ENCODE results near the gene NIPAL3.
"Not testable (repeated sequence)": the region's sequence is repeated elsewhere in the genome, so short reads cannot be mapped to it uniquely, and the experiment has no call there.

NIPAL3 gene

DNA sequence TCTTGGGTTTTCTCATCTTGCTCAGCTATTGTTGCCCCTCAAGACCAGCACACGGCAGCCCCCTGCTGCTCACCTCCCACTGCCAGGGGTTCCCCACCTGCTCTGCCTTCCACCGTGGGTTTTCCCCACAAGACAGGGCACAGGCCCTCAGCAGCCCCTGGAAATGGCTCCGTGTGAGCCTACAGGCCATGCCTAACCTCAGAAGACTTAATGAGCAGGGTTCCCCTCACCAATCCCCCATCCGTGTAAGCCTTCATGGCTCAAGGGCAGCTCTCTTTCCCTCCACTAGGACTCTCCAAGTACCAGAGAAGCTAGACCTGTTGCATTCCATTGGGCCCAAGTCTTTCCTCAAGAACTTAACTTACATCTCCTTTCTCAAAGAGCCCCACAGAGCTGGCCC, 68.6 kb downstream of the NIPAL3 start:
- Histone ChIP-seq H2BK5ac (ENCODE audit: low read depth, low read length, poor library complexity) (no peak overlapping the region), H2AFZ (ENCODE audit: insufficient read depth, low read length, poor library complexity) (no peak overlapping the region), H3K4ac (ENCODE audit: low read depth, low read length) (no peak overlapping the region), H3K27ac (ENCODE audit: low read depth, low read length) (no peak overlapping the region), H3K18ac (ENCODE audit: low read length) (no peak overlapping the region), H3K14ac (ENCODE audit: low read length) (no peak overlapping the region), H3K27me3 (ENCODE audit: insufficient read depth, low read length) (no peaks in the 10 kb centered on the region), H3K23ac (ENCODE audit: low read length) (no peak overlapping the region), H4K91ac (ENCODE audit: low read depth, low read length) (no peak overlapping the region), H2BK120ac (ENCODE audit: insufficient read depth, low read length, poor library complexity) (no peak overlapping the region), H4K12ac (ENCODE audit: low read depth, low read length) (no peak overlapping the region), H2BK12ac (ENCODE audit: low read length) (no peak overlapping the region), H3K9me3 (ENCODE audit: insufficient read depth, low read depth, low read length) (no peaks in the 10 kb centered on the region), H3K4me1 (ENCODE audit: control insufficient read depth in 1 of 2, insufficient read depth in 2 of 2, low read length in 2 of 2) (no peaks in the 10 kb centered on the region), H4K8ac (ENCODE audit: low read depth, low read length) (no peak overlapping the region), H3K4me3 (ENCODE audit: low read depth, low read length) (no peak overlapping the region), H3K79me1 (ENCODE audit: low read length) (no peaks in the 10 kb centered on the region), H3K9ac (ENCODE audit: low read length) (no peak overlapping the region), H3K4me2 (ENCODE audit: low read length) (no peak overlapping the region), H2AK5ac (ENCODE audit: low read length) (no peak overlapping the region), H3K79me2 (ENCODE audit: control insufficient read depth, insufficient read depth, low read length, poor library complexity) (no peaks in the 10 kb centered on the region), H3K36me3 (ENCODE audit: control insufficient read depth in 1 of 2, insufficient read depth in 2 of 2, low read length in 2 of 2) (no peaks in the 10 kb centered on the region)
- no CpG with 5 or more reads among the region's 4 CpGs for WGBS (ENCODE audit: extremely low coverage, insufficient coverage, insufficient read length)
- DNase-seq, result no peak

GRCh38 chr1:24486331-24487065, 70.9 kb downstream of the NIPAL3 start:
- Histone ChIP-seq H2BK120ac (ENCODE audit: insufficient read depth, low read length, poor library complexity) (no peak overlapping the region), H3K4me2 (ENCODE audit: low read length) (no peak overlapping the region)
- WGBS (ENCODE audit: extremely low coverage, insufficient coverage, insufficient read length), result no CpG with 5 or more reads among the region's 7 CpGs

DNA sequence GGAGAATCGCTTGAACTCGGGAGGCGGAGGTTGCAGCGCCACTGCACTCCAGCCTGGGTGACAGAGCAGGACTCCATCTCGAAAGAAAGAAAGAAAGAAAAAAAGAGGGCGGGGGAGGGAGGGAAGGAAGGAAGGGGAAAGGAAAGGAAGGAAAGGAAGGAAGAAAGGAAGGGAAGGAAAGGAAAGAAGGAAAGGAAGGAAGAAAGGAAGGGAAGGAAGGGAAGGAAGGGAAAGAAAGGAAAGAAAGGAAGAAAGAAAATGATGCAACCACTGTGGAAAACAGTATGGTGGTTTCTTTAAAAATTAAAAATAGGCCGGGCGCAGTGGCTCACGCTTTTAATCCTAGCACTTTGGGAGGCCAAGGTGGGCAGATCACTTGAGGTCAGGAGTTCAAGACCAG, 71.9 kb downstream of the NIPAL3 start:
- Histone ChIP-seq H2AK5ac (ENCODE audit: low read length) (no peak overlapping the region), H2AFZ (ENCODE audit: insufficient read depth, low read length, poor library complexity) (no peak overlapping the region), H3K14ac (ENCODE audit: low read length) (no peak overlapping the region), H3K18ac (ENCODE audit: low read length) (no peak overlapping the region), H2BK12ac (ENCODE audit: low read length) (no peak overlapping the region), H3K36me3 (ENCODE audit: control insufficient read depth in 1 of 2, insufficient read depth in 2 of 2, low read length in 2 of 2) (no peaks in the 10 kb centered on the region), H3K4ac (ENCODE audit: low read depth, low read length) (no peak overlapping the region), H3K27me3 (ENCODE audit: insufficient read depth, low read length) (no peaks in the 10 kb centered on the region), H3K9me3 (ENCODE audit: insufficient read depth, low read depth, low read length) (peaks cover 12% of the 10 kb centered on the region), H4K8ac (ENCODE audit: low read depth, low read length) (no peak overlapping the region), H3K23ac (ENCODE audit: low read length) (no peak overlapping the region), H3K27ac (ENCODE audit: low read depth, low read length) (no peak overlapping the region), H3K4me3 (ENCODE audit: low read depth, low read length) (no peak overlapping the region), H3K4me2 (ENCODE audit: low read length) (no peak overlapping the region), H4K12ac (ENCODE audit: low read depth, low read length) (no peak overlapping the region), H2BK120ac (ENCODE audit: insufficient read depth, low read length, poor library complexity) (no peak overlapping the region), H3K9ac (ENCODE audit: low read length) (no peak overlapping the region), H3K79me1 (ENCODE audit: low read length) (no peaks in the 10 kb centered on the region), H3K4me1 (ENCODE audit: control insufficient read depth in 1 of 2, insufficient read depth in 2 of 2, low read length in 2 of 2) (no peaks in the 10 kb centered on the region), H3K79me2 (ENCODE audit: control insufficient read depth, insufficient read depth, low read length, poor library complexity) (no peaks in the 10 kb centered on the region), H2BK5ac (ENCODE audit: low read depth, low read length, poor library complexity) (no peak overlapping the region), H4K91ac (ENCODE audit: low read depth, low read length) (no peak overlapping the region)
- DNase-seq, result no peak
- WGBS (ENCODE audit: extremely low coverage, insufficient coverage, insufficient read length), result no CpG with 5 or more reads among the region's 9 CpGs

More at GRCh38 chr1:24486331-24487065, 70.9 kb downstream of the NIPAL3 start:
- no peak overlapping the region for H2BK12ac ChIP-seq (ENCODE audit: low read length)
- H3K79me2 ChIP-seq (ENCODE audit: control insufficient read depth, insufficient read depth, low read length, poor library complexity), result no peaks in the 10 kb centered on the region
- H3K4me1 ChIP-seq (ENCODE audit: control insufficient read depth in 1 of 2, insufficient read depth in 2 of 2, low read length in 2 of 2), result no peaks in the 10 kb centered on the region
- H4K8ac ChIP-seq (ENCODE audit: low read depth, low read length), result no peak overlapping the region
- H3K9ac ChIP-seq (ENCODE audit: low read length), result no peak overlapping the region
- no peaks in the 10 kb centered on the region for H3K79me1 ChIP-seq (ENCODE audit: low read length)
- no peak overlapping the region for H3K18ac ChIP-seq (ENCODE audit: low read length)
- H4K12ac ChIP-seq (ENCODE audit: low read depth, low read length), result no peak overlapping the region
- H3K23ac ChIP-seq (ENCODE audit: low read length), result no peak overlapping the region
- H2BK5ac ChIP-seq (ENCODE audit: low read depth, low read length, poor library complexity), result no peak overlapping the region
- H3K27ac ChIP-seq (ENCODE audit: low read depth, low read length), result no peak overlapping the region
- H3K4ac ChIP-seq (ENCODE audit: low read depth, low read length), result no peak overlapping the region
- H3K4me3 ChIP-seq (ENCODE audit: low read depth, low read length), result no peak overlapping the region
- DNase-seq, result no peak
- H2AFZ ChIP-seq (ENCODE audit: insufficient read depth, low read length, poor library complexity), result no peak overlapping the region
- no peak overlapping the region for H2AK5ac ChIP-seq (ENCODE audit: low read length)
- no peak overlapping the region for H4K91ac ChIP-seq (ENCODE audit: low read depth, low read length)
- no peaks in the 10 kb centered on the region for H3K36me3 ChIP-seq (ENCODE audit: control insufficient read depth in 1 of 2, insufficient read depth in 2 of 2, low read length in 2 of 2)
- H3K14ac ChIP-seq (ENCODE audit: low read length), result no peak overlapping the region
- peaks cover 12% of the 10 kb centered on the region for H3K9me3 ChIP-seq (ENCODE audit: insufficient read depth, low read depth, low read length)
- H3K27me3 ChIP-seq (ENCODE audit: insufficient read depth, low read length), result no peaks in the 10 kb centered on the region

GRCh38 chr1:24488159-24488558, 72.6 kb downstream of the NIPAL3 start:
- not testable (repeated sequence) for H3K79me1 ChIP-seq (ENCODE audit: low read length); H3K9ac ChIP-seq (ENCODE audit: low read length); H2BK5ac ChIP-seq (ENCODE audit: low read depth, low read length, poor library complexity); H3K4me3 ChIP-seq (ENCODE audit: low read depth, low read length); H4K12ac ChIP-seq (ENCODE audit: low read depth, low read length); DNase-seq; H3K23ac ChIP-seq (ENCODE audit: low read length); H3K4me1 ChIP-seq (ENCODE audit: control insufficient read depth in 1 of 2, insufficient read depth in 2 of 2, low read length in 2 of 2); H3K27me3 ChIP-seq (ENCODE audit: insufficient read depth, low read length); H3K4ac ChIP-seq (ENCODE audit: low read depth, low read length); H2AK5ac ChIP-seq (ENCODE audit: low read length); H3K18ac ChIP-seq (ENCODE audit: low read length); H3K4me2 ChIP-seq (ENCODE audit: low read length); H2BK12ac ChIP-seq (ENCODE audit: low read length); H3K14ac ChIP-seq (ENCODE audit: low read length); H2BK120ac ChIP-seq (ENCODE audit: insufficient read depth, low read length, poor library complexity); H3K79me2 ChIP-seq (ENCODE audit: control insufficient read depth, insufficient read depth, low read length, poor library complexity); H3K27ac ChIP-seq (ENCODE audit: low read depth, low read length); H4K8ac ChIP-seq (ENCODE audit: low read depth, low read length); H2AFZ ChIP-seq (ENCODE audit: insufficient read depth, low read length, poor library complexity); H3K36me3 ChIP-seq (ENCODE audit: control insufficient read depth in 1 of 2, insufficient read depth in 2 of 2, low read length in 2 of 2); H4K91ac ChIP-seq (ENCODE audit: low read depth, low read length)
- no CpG with 5 or more reads among the region's 7 CpGs for WGBS (ENCODE audit: extremely low coverage, insufficient coverage, insufficient read length)
- peaks cover 12% of the 10 kb centered on the region for H3K9me3 ChIP-seq (ENCODE audit: insufficient read depth, low read depth, low read length)
